Fibroblast of peridontal ligament (primary cell): ENCODE measurements around the gene GABRA5.
"Not testable (repeated sequence)": the region's sequence is repeated elsewhere in the genome, so short reads cannot be mapped to it uniquely, and the experiment has no call there.

ENCODE experiments used
- DNase-seq: peaks from one replicate; pipeline ENCODE4 v3.0.0-alpha.2; 2010; ENCODE audit errors: extremely low read depth

The GABRA5 gene

GRCh38 chr15:26866298-26867199 lies at the start of gene GABRA5:
TSS of gene GABRA5 (plus strand) at chr15:26867062. CDS start at chr15:26869249, 2,187 bp downstream.
- no peak for DNase-seq

DNA sequence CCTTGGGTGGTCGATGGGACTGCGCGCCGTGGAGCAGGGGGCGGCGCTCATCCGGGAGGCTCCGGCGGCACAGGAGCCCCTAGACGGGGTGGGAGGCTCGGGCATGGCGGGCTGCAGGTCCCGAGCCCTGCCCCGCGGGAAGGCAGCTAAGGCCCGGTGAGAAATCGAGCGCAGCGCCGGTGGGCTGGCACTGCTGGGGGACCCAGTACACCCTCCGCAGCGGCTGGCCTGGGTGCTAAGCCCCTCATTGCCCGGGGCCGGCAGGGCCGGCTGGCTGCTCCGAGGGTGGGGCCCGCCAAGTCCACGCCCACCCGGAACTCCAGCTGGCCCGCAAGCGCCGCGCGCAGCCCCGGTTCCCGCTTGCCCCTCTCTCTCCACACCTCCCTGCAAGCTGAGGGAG lies 35.7 kb upstream of the GABRA5 start:
- DNase-seq = not testable (repeated sequence)

DNA sequence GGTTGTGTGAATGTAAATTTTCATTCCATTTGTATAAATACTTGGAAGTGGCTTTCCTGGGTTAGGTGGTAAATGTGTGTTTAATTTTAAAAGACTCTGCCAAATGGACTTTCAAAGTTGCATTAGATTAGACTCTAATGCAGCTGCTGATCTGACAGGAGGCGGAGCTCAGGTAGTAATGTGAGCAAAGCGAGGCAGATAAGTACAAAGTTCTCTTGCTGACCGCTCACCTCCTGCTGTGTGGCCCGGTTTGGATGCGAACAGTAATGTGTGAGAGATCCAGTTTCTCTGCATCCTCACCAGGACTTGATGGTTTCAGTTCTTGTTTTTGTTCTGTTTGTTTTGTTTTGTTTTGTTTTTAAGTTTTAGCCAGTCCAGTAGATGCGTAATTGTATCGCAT lies 34.9 kb upstream of the GABRA5 start:
- no peak for DNase-seq

GRCh38 chr15:26838742-26839460 lies 28.0 kb upstream of the GABRA5 start:
- DNase-seq = no peak

- no peak for DNase-seq
Measured at GRCh38 chr15:26841514-26841913, 25.3 kb upstream of the GABRA5 start.

GRCh38 chr15:26841941-26842340 lies 24.9 kb upstream of the GABRA5 start:
- DNase-seq = no peak

- DNase-seq = no peak
Measured at GRCh38 chr15:26842391-26842790, 24.5 kb upstream of the GABRA5 start.

GRCh38 chr15:26844901-26845300 lies 22.0 kb upstream of the GABRA5 start:
- no peak for DNase-seq

GRCh38 chr15:26848498-26848897 lies 18.4 kb upstream of the GABRA5 start:
- no peak for DNase-seq

DNA sequence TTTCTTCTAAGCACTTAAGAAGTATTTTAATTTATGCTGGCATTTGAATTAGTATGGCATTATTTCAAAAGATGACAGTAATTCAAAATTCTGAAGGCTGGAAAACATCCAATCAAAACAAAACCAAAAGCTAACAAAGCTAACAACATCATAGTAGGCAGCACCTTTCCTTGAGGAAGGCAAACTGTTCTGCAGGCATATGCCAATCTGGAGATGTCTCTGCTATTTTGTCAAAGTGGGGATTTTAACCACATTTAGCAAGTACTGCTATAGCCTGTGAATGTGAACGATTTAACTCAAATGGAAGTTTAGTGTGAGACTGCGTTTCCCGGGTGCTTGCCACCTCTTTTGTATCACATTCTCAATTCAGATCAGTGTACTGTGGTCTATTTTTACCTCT lies 16.7 kb upstream of the GABRA5 start:
- no peak for DNase-seq

DNA sequence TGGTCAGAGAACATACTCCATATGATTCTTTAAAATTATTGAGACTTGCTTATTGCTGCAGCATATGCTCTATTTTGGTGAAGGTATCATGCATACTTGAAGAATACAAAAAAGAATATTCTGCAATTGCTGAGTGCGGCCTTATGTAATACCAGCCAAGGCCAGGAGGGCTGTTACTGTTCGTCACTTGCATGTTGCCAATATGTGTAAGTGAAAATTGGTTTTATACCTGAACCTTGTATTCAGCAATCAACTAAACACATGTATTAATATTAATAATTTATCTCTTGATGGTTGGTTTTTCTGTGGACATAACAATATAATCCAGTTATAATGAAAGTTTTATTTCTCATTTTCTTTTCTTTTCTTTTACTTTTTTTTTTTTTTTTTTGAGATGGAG lies 13.9 kb upstream of the GABRA5 start:
- no peak for DNase-seq

GRCh38 chr15:26854435-26854834 lies 12.4 kb upstream of the GABRA5 start:
- DNase-seq = no peak

- DNase-seq = peak; percentile 27
Measured at GRCh38 chr15:26864664-26865191, 2.1 kb upstream of the GABRA5 start.

- no peak for DNase-seq
Measured at GRCh38 chr15:26867200-26868007, 542 bp downstream of the GABRA5 start.

GRCh38 chr15:26868029-26868685 lies 1.3 kb downstream of the GABRA5 start:
- DNase-seq = no peak

- DNase-seq = no peak
Measured at GRCh38 chr15:26869628-26870027, 2.8 kb downstream of the GABRA5 start.

GRCh38 chr15:26870346-26870745 lies 3.5 kb downstream of the GABRA5 start:
- no peak for DNase-seq

- DNase-seq = no peak
Measured at GRCh38 chr15:26872206-26872605, 5.3 kb downstream of the GABRA5 start.

GRCh38 chr15:26873846-26874245 lies 7.0 kb downstream of the GABRA5 start:
- DNase-seq = no peak

- DNase-seq = no peak
Measured at GRCh38 chr15:26874774-26875475, 8.1 kb downstream of the GABRA5 start.

DNA sequence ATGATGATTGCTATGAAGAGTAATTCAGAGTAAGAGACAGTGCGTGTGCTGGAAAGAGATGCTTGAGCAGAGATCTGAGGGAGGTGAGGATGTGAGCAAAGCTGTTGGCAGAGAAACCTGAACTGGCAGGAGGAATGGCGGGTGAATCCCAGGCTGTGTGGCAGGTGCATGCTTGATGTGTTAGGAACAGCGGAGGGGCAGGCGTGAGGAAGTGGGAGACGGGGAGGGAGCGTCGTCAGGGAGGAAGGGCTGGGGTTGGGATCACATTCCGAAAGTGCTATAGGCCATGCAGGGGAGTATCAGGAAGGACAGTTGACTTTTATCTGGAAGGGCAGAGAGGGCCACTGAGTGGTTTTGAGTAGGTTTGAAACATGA lies 8.6 kb downstream of the GABRA5 start:
- no peak for DNase-seq
